Omental fat pad (tissue), 4 donors: Measurements from ENCODE around the gene CD5L. TPM values are rescaled to one million over a fixed set of nuclear protein-coding genes. Genes with fewer than 3 reads are reported as not detected.

Experiments used
- ATAC-seq: fragments of 150-250 bp; one replicate; pipeline ENCODE4 v1.9.1; 2016; ENCODE audit warnings: mild to moderate bottlenecking, moderate library complexity; ENCODE audit not compliant: low FRiP score
- DNase-seq: peaks from one replicate; pipeline ENCODE4 v3.0.0-alpha.2; 2019; ENCODE audit warnings: low spot score
- total RNA-seq, 4 donors: library from RNA; depleted of rRNA; stranded (reverse); fragments of >200 nt; gene quantifications; one replicate each; pipeline ENCODE4 v1.1.0, GENCODE V29; 2016
- TF ChIP-seq, protein P1 (sequence below), 3 donors: fragments of 450-650 bp; IDR thresholded peaks; one replicate each; pipeline ENCODE4 v1.5.1; 2016 to 2017; ENCODE audit warnings: antibody characterized with exemption in 3 of 3, mild to moderate bottlenecking in 3 of 3, moderate library complexity in 2 of 3

The CD5L gene
- total RNA-seq, 4 donors from 2014 or later = 0.46 TPM; not detected in 3

GRCh38 chr1:157819215-157819614 lies 22.4 kb downstream of the CD5L start:
- DNase-seq (no peak), ATAC-seq (no peak)
- TF ChIP-seq, protein P1, sequence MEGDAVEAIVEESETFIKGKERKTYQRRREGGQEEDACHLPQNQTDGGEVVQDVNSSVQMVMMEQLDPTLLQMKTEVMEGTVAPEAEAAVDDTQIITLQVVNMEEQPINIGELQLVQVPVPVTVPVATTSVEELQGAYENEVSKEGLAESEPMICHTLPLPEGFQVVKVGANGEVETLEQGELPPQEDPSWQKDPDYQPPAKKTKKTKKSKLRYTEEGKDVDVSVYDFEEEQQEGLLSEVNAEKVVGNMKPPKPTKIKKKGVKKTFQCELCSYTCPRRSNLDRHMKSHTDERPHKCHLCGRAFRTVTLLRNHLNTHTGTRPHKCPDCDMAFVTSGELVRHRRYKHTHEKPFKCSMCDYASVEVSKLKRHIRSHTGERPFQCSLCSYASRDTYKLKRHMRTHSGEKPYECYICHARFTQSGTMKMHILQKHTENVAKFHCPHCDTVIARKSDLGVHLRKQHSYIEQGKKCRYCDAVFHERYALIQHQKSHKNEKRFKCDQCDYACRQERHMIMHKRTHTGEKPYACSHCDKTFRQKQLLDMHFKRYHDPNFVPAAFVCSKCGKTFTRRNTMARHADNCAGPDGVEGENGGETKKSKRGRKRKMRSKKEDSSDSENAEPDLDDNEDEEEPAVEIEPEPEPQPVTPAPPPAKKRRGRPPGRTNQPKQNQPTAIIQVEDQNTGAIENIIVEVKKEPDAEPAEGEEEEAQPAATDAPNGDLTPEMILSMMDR (IDR thresholded peaks at IDR 0.05) = no peak

DNA sequence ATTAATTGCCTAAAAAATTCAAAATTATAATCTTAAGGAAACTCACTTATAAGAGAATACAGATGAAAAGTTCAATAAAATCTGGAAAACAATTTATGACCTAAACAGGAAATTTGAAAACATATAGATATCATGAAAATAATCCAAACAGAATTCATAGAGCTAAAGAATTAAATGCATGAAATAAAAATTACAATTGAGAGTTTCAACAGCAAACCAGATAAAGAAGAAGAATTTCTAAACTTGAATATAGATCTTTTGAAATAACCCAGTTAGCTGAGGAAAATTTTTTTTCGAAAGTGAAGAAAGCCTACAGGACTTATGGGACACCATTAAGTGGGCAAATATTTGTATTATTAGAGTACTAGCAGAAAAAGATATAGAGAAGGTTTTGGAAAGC lies 28.3 kb downstream of the CD5L start:
- DNase-seq (no peak), ATAC-seq (no peak)
- TF ChIP-seq, protein P1 (IDR thresholded peaks at IDR 0.05) = no peak

GRCh38 chr1:157806431-157807149 lies 35.0 kb downstream of the CD5L start:
- TF ChIP-seq, protein P1 (IDR thresholded peaks at IDR 0.05) = no peak
- DNase-seq (no peak), ATAC-seq (no peak)

- DNase-seq (no peak), ATAC-seq (peak; percentile 40)
- TF ChIP-seq, protein P1 (IDR thresholded peaks at IDR 0.05) = no peak
Measured at GRCh38 chr1:157803851-157804250, 37.8 kb downstream of the CD5L start.

- TF ChIP-seq, protein P1 (IDR thresholded peaks at IDR 0.05) = no peak
Measured at GRCh38 chr1:157799996-157800395, 41.6 kb downstream of the CD5L start.

GRCh38 chr1:157798211-157798610 lies 43.4 kb downstream of the CD5L start:
- DNase-seq = no peak
- TF ChIP-seq, protein P1 (IDR thresholded peaks at IDR 0.05) = no peak

More at GRCh38 chr1:157799996-157800395, 41.6 kb downstream of the CD5L start:
- DNase-seq = no peak
- ATAC-seq = no peak

DNA sequence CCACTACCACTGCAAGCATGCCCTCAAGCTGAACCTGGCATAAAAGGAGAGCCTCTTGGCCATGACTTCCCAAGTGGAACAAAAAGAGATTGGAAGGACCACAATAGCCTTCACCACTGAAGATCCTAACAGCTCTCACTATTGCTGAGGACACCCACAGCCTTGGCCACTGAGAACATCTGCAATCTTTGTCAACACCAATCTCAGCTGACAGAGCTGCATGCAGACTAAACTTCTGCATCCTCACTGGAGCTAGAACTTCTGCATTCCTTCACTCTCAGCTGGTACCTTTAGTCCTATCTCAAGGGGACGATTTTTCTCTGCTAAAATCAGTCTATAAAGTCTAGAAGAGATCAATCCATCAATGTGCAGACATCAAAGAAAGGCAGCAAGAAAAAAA lies 56.4 kb downstream of the CD5L start:
- ATAC-seq (no peak), DNase-seq (no peak)
- TF ChIP-seq, protein P1 (IDR thresholded peaks at IDR 0.05) = no peak

More at GRCh38 chr1:157798211-157798610, 43.4 kb downstream of the CD5L start:
- ATAC-seq = no peak
